SK-N-SH treated with all-trans-retinoic acid at 6 μM for 48 hours (cell line): ENCODE measurements around the gene KLHL26.

Source experiments
- ARNTL ChIP-seq: fragments of 450-650 bp; formaldehyde crosslinking; IDR thresholded peaks from 2 replicates; pipeline ENCODE4 v1.5.0; 2020; ENCODE audit warnings: low read depth, mild to moderate bottlenecking, moderate library complexity, borderline replicate concordance
- BACH2 ChIP-seq: fragments of 250-450 bp; sonication (Bioruptor Pico); IDR thresholded peaks from 2 replicates; pipeline ENCODE4 v1.9.0; 2021; ENCODE audit warnings: mild to moderate bottlenecking, borderline replicate concordance
- PPARA ChIP-seq: fragments of 250-450 bp; sonication (Bioruptor Pico); IDR thresholded peaks from 2 replicates; pipeline ENCODE4 v1.5.0; 2020; ENCODE audit warnings: mild to moderate bottlenecking, borderline replicate concordance
- SNAI2 ChIP-seq: fragments of 250-450 bp; sonication (Bioruptor Pico); IDR thresholded peaks from 2 replicates; pipeline ENCODE4 v1.5.0; 2020; ENCODE audit warnings: mild to moderate bottlenecking, moderate library complexity
- ZFP3 ChIP-seq: fragments of 250-450 bp; sonication (Bioruptor Pico); IDR thresholded peaks from 2 replicates; pipeline ENCODE4 v1.5.0; 2020; ENCODE audit warnings: mild to moderate bottlenecking, moderate library complexity
- ZNF70 ChIP-seq: fragments of 450-650 bp; formaldehyde crosslinking; IDR thresholded peaks from 2 replicates; pipeline ENCODE4 v1.5.0; 2020; ENCODE audit warnings: mild to moderate bottlenecking, moderate library complexity
- TF ChIP-seq, protein P1 (sequence below): fragments of 250-450 bp; sonication (Bioruptor Pico); IDR thresholded peaks from 2 replicates; pipeline ENCODE4 v1.5.0; 2020; ENCODE audit warnings: mild to moderate bottlenecking, moderate library complexity

DNA sequence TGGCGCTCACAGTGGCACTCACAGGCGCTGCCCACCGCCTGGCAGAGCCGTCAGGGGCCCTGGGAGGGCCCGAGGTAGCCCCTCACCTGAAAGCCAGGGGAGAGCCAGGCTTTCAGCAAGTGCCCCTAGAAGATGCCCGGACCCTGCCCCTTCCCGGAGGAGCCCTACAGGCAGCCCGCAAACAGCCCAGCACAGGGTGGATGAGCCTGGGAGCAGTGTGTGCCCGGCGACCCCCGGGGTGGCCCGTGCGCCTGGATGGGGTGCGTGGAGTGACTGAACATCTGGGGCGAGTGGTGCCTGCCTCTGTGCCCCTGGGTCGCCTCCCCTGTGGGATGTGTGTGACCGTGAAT, 31.7 kb upstream of the KLHL26 start:
- TF ChIP-seq ZFP3 (CRISPR knock-in tag) = no peak
- TF ChIP-seq, protein P1, sequence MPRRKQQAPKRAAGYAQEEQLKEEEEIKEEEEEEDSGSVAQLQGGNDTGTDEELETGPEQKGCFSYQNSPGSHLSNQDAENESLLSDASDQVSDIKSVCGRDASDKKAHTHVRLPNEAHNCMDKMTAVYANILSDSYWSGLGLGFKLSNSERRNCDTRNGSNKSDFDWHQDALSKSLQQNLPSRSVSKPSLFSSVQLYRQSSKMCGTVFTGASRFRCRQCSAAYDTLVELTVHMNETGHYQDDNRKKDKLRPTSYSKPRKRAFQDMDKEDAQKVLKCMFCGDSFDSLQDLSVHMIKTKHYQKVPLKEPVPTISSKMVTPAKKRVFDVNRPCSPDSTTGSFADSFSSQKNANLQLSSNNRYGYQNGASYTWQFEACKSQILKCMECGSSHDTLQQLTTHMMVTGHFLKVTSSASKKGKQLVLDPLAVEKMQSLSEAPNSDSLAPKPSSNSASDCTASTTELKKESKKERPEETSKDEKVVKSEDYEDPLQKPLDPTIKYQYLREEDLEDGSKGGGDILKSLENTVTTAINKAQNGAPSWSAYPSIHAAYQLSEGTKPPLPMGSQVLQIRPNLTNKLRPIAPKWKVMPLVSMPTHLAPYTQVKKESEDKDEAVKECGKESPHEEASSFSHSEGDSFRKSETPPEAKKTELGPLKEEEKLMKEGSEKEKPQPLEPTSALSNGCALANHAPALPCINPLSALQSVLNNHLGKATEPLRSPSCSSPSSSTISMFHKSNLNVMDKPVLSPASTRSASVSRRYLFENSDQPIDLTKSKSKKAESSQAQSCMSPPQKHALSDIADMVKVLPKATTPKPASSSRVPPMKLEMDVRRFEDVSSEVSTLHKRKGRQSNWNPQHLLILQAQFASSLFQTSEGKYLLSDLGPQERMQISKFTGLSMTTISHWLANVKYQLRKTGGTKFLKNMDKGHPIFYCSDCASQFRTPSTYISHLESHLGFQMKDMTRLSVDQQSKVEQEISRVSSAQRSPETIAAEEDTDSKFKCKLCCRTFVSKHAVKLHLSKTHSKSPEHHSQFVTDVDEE (CRISPR knock-in tag) = no peak
- no peak for TF ChIP-seq SNAI2
- TF ChIP-seq PPARA = no peak
- no peak for TF ChIP-seq ARNTL (CRISPR knock-in tag)
- TF ChIP-seq BACH2 (CRISPR knock-in tag) = no peak
- no peak for TF ChIP-seq ZNF70 (CRISPR knock-in tag)
